Activated T-helper 1 cell treated with anti-CD3 and anti-CD28 coated beads, Interleukin-2, amount 50 U/mL, for 16 hours (primary cell): ENCODE measurements around the gene ZBTB16.

Experiments
- DNase-seq, 2 donors: peaks; one replicate each; pipeline ENCODE4 v3.0.0-alpha.2; 2020; ENCODE audit warnings: low read depth in 1 of 2, low spot score in 1 of 2

The ZBTB16 gene

GRCh38 chr11:114149689-114150407 lies 90.3 kb downstream of the ZBTB16 start:
- no peak for DNase-seq

GRCh38 chr11:114150671-114151070 lies 91.2 kb downstream of the ZBTB16 start:
- no peak for DNase-seq

GRCh38 chr11:114151631-114152030 lies 92.1 kb downstream of the ZBTB16 start:
- no peak for DNase-seq

GRCh38 chr11:114152162-114152561 lies 92.7 kb downstream of the ZBTB16 start:
- DNase-seq: no peak

- no peak for DNase-seq
Observed at GRCh38 chr11:114152785-114153184, 93.3 kb downstream of the ZBTB16 start.

- no peak for DNase-seq
Observed at GRCh38 chr11:114153224-114153623, 93.7 kb downstream of the ZBTB16 start.

GRCh38 chr11:114154271-114155047 lies 94.9 kb downstream of the ZBTB16 start:
- DNase-seq: no peak

GRCh38 chr11:114155116-114155515 lies 95.6 kb downstream of the ZBTB16 start:
- DNase-seq: no peak

GRCh38 chr11:114156131-114156581 lies 96.6 kb downstream of the ZBTB16 start:
- DNase-seq: no peak

GRCh38 chr11:114156782-114157181 lies 97.3 kb downstream of the ZBTB16 start:
- DNase-seq: no peak

GRCh38 chr11:114157476-114158050 lies 98.1 kb downstream of the ZBTB16 start:
- no peak for DNase-seq

- DNase-seq: no peak
Observed at GRCh38 chr11:114158421-114158820, 98.9 kb downstream of the ZBTB16 start.

- DNase-seq: no peak
Observed at GRCh38 chr11:114158886-114159285, 99.4 kb downstream of the ZBTB16 start.

- no peak for DNase-seq
Observed at GRCh38 chr11:114159320-114159719, 99.8 kb downstream of the ZBTB16 start.

GRCh38 chr11:114159802-114160632 lies 100.5 kb downstream of the ZBTB16 start:
- peak; percentile 87 to 97 for DNase-seq

- no peak for DNase-seq
Observed at GRCh38 chr11:114160894-114161293, 101.4 kb downstream of the ZBTB16 start.

GRCh38 chr11:114161486-114162250 lies 102.2 kb downstream of the ZBTB16 start:
- DNase-seq: no peak

GRCh38 chr11:114162719-114163123 lies 103.2 kb downstream of the ZBTB16 start:
- DNase-seq: no peak

- no peak for DNase-seq
Observed at GRCh38 chr11:114163229-114163631, 103.7 kb downstream of the ZBTB16 start.

GRCh38 chr11:114163830-114164401 lies 104.4 kb downstream of the ZBTB16 start:
- no peak for DNase-seq
